NCI-H128 (cell line): ENCODE results near the gene MTO1.
"Not testable (repeated sequence)": the region's sequence is repeated elsewhere in the genome, so short reads cannot be mapped to it uniquely, and the experiment has no call there.

ENCODE experiments used
- DNase-seq: peaks from one replicate; lab custom pipeline; 2025; ENCODE audit not compliant: unreplicated experiment; lab: John Stamatoyannopoulos, UW

Gene MTO1

DNA sequence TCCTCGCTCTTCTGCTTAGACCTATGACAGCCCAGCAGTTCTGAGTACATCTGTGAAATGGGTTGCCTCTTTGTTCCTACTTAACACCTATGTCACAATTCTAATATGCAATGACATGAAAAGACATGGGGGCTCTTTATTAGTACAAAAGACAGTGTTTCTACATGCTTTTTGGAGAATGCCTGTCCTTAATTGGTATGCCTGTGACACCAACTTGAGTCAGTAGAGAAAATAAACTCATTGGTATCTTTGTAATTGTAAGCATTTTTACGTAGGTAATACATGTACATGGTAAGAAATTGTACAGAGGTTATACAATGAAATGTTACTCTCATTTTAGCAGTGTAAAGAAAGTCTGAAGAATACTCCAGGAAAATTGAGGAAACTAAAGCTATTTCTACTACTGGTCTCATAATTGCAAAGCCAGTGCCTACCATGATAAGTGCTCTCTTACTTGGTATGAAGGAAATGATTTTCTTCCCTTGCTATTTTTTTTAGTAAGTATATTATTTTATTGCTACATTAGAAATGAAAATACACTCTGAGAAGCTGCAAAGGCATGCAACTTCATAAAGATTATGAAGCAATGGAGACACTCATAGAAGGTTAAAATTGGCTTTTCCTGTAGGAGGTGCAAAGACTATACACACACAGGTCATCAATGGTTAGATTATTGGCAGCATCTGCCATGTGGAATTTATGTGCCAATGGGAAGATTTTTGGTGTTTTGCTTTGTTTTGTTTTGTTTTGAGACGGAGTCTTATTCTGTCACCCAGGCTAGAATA, 64.2 kb downstream of the MTO1 start:
- no peak for DNase-seq

DNA sequence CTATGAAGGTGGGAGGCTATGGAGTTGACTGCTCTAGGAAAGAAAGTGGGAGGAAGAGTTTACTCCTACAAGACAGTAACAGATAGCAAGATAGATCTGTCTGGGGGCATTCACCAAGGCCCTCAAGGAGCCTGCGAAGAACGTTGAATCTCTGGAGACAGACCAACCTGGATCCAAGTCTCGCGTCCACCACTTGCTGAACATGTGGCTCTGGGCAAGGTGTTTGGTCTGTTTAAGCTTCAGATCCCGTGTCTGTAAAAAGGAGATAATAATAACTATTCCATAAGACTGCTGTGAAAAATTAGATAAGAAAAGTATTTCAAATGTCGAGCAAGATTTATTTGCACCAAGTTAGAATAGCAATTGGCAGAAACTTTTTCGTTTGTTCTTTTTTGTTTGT, 67.4 kb downstream of the MTO1 start:
- DNase-seq, result no peak

DNA sequence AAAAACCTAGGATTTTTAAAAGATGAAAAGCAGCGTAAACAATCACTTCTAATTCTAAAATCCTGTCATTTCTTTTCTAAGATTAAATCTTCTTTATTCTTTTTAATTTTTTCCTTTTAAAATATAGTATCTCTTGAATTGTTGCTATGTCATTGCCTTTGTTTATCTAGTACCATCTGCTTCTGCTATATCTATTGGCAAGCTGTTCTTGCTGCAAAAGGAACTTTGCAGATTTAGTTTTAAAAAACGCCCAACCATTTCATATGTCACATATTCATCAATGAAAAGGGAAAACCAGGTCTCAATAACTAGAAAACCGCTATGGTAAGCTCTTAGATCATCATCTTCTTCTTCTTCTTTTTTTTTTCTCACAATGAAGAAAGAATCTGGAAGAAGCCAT, 70.8 kb downstream of the MTO1 start:
- DNase-seq, result no peak

DNA sequence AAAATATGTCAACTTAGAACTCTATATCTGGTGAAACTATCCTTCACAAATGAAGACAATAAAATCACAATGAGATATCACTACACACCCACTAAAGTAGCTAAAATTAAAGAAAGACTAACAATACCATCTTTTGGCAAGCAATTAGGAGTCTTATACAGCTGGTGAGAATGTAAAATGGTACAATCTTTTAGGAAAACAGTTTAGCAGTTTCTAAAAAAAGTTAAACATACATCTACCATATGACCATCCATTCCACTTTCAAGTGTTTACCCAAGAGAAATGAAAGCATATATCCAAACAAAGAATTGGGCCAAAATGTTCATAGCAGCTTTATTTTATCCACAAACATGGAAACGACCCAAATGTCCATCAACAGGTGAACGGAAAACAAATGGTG, 73.1 kb downstream of the MTO1 start:
- no peak for DNase-seq

DNA sequence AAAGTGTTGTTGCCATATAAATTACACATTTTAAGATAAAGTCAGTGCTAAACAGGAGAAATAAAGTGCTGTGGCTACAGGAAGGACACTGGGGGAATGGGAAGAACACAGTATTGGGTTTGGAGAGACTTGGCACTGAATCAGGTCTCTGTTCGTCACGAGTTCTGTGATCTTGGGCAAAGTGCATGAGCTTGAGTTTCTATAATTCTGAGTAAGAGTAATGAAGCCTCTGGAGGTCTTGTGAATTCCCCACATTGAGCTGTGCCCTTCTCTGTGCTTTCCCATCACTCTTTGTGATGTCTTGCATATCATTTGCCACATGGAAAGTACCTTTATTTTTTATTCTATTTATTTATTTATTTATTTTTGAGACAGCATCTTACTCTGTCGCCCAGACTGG, 76.1 kb downstream of the MTO1 start:
- no peak for DNase-seq

DNA sequence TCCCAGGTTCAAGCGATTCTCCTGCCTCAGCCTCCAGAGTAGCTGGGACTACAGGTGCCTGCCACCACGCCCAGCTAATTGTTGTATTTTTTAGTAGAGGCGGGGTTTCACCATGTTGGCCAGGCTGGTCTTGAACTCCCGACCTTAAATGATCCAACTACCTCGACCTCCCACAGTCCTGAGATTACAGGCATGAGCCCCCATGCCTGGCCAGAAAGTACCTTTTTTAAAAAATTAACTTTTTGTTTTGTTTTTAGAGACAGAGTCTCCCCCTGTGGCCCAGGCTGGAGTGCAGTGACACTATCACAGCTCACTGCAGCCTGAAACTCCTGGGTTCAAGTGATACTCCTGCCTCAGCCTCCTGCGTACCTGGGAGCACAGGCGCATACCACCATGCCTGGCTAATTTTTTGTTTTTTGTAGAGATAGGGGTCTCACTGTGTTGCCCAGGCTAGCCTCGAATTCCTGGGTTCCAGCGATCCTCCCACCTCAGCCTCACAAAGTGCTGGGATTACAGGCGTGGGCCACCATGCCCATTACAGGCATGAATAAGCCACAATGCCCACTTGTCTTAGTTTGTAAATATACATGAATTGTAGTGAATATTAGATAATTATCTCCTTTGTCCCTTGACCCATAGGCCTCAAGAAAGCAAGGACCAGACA, 76.7 kb downstream of the MTO1 start:
- DNase-seq, result no peak

DNA sequence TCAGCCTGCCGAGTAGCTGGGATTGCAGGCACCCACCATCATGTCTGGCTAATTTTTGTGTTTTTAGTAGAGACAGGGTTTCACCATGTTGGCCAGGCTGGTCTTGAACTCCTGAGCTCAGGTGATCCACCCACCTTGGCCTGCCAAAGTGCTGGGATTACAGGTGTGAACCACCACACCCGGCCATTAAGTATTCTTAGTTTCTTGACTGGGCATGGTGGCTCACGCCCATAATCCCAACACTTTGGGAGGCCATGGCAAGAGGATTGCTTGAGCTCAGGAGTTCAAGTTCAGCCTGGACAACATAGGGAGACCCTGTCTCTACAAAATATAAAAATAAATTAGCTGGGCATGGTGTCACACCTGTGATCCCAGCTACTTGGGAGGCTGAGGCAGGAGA, 80.9 kb downstream of the MTO1 start:
- not testable (repeated sequence) for DNase-seq

DNA sequence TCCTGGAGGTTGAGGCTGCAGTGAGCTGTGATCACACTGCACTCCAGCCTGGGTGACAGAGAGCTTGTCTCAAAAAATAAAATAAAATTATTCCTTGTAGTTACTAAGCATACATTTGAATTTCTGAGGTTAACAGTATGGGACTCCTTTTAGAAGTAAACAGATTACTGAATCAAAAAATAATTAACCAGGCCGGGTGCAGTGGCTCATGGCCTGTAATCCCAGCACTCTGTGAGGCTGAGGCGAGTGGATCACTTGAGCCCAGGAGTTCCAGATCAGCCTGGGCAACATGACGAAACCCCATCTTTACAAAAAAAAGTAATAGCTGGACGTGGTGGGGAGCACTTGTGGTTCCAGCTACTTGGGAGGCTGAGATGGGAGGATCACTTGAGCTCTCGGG, 81.4 kb downstream of the MTO1 start:
- DNase-seq, result no peak

DNA sequence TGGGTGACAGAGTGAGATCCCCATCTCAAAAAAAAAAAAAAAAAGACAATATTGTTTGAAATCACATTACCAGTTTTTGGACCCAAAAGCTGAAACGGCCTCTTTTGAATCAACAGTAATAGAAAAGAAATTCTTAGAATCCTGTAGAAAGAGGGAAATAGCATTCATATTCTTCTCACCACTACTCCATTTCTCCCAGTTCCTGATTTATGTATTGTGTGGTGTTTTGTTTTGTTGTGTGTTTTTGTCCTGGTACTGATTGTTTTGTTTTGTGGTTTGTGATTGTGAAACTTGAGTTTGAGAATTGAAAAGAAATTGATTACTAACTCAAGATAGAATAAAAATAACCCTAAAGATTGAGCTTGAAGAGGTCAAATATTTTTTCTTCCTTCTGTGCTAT, 85.5 kb downstream of the MTO1 start:
- no peak for DNase-seq

DNA sequence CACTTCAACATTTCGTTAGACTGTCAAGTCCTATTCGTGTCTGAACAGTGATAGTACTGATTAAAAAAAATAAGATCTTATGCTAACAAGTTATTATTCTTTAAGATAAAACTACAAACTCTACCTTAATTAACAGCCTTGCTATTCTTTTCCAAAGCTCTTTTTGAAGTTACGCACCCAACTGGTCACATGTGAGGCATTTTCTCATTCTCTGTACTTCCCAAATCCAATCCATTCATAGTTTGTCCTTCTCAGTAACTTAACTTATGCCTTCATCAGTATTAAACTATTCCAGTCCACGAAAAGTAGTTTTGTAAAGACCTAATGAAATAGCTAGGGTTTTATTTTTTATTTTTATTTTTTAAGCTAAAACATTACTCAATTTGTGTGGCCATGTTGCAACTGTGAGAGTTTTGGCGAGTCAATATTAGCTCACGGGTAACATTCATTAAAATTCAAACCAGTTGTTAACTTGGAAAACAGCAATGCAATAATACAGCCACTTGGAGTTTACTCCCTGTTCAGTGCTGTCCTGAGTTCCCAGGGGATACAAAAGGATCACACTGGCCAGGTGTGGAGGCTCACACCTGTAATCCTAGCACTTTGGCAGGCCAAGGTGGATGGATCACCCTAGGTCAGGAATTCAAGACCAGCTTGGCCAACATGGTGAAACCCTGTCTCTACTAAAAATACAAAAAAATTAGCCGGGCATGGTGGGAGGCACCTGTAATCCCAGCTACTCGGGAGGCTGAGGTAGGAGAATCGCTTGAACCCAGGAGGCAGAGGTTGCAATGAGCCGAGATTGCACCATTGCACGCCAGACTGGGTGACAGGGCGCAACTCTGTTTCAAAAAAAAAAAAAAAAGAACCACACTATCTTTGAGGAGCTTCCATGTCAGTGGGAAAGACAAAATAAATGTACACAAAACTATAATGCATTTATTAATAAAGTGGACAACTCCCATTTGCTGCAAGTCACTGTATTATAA, 87.2 kb downstream of the MTO1 start:
- no peak for DNase-seq

DNA sequence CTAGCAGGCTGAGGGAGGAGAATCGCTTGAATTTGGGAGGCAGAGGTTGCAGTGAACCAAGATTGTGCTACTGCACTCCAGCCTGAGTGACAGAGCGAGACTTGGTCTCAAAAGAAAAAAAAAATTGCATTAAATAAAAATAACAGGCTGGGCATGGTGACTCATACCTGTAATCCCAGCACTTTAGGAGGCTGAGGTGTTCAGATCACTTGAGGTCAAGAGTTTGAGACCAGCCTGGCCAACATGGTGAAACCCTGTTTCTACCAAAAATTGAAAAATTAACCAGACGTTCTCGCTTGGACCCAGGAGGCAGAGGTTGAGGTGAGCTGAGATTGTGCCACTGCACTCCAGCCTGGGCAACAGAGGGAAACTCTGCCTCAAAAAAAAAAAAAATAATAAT, 89.6 kb downstream of the MTO1 start:
- not testable (repeated sequence) for DNase-seq

DNA sequence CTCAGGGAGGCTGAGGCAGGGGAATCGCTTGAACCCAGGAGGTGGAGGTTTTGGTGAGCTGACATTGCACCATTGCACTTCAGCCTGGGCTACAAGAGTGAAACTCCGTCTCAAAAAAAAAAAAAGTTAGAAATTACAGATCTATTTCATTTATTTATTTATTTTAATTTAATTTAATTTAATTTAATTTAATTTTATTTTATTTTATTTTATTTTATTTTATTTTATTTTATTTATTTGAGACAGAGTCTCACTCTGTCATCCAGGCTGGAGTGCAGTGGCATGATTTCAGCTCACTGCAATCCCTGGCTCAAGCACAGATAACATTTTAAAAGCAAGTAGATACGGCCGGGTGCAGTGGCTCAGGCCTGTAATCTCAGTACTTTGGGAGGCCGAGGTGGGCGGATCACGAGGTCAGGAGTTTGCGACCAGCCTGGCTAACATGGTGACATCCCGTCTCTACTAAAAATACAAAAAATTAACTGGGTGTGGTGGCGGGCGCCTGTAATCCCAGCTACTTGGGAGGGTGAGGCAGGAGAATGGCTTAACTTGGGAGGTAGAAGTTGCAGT, 93.9 kb downstream of the MTO1 start:
- not testable (repeated sequence) for DNase-seq

DNA sequence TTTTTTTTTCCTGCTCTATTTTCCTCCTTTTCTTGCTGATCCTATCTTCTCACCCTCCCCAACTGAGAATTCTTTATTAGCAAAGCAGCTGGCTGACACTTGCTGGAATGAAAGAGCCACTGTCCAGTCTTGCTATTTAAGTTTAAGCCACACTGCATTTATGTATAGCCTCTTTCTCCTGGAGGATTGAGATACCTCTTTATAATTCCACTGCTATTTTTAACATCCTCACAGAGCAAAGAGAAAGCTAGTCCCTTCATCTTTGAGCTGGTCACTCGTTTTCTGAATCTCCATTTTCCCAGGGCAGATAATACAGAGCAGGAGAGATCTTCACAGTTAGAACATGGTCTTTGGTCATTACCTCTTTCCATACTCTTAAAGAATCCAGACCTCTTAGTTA, 95.3 kb downstream of the MTO1 start:
- DNase-seq, result no peak
